ENCODE results near the gene USP51.
"Not testable (repeated sequence)": the region's sequence is repeated elsewhere in the genome, so short reads cannot be mapped to it uniquely, and the experiment has no call there.

The USP51 gene

GRCh38 chrX:55480390-55481062 lies 9.1 kb downstream of the USP51 start:
- in situ Hi-C loops (cut with HindIII; ENCODE audit: low pct_ligation_motif_present, low pct_unique_long_range_greater_than_20kb, low sequenced_read_pairs): no loop called here

DNA sequence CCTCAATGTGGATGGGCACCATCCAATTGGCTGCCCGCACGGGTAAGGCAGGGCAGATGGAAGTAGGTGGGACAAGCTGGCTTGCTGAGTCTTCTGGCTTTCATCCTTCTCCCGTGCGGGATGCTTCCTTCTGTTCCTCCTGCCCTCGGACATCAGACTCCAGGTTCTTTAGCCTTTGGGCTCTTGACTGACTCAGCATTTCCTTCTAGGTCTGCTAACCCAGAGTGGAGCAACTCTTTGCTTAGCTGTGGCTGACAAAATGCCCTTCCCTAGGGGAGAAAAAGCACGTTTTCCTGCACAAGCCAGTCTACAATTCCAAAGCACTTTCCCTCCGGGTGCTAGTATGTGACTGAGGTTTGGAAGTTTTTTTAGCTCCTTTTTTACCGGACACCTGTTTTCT lies 9.7 kb downstream of the USP51 start:
- DNase-seq; in situ Hi-C loops (cut with HindIII; ENCODE audit: low pct_ligation_motif_present, low pct_unique_long_range_greater_than_20kb, low sequenced_read_pairs): not testable (repeated sequence)

More at GRCh38 chrX:55480390-55481062, 9.1 kb downstream of the USP51 start:
- no peak for DNase-seq

- in situ Hi-C loops (cut with HindIII; ENCODE audit: low pct_ligation_motif_present, low pct_unique_long_range_greater_than_20kb, low sequenced_read_pairs); DNase-seq: not testable (repeated sequence)
Observed at GRCh38 chrX:55465791-55466190, 23.9 kb downstream of the USP51 start.

DNA sequence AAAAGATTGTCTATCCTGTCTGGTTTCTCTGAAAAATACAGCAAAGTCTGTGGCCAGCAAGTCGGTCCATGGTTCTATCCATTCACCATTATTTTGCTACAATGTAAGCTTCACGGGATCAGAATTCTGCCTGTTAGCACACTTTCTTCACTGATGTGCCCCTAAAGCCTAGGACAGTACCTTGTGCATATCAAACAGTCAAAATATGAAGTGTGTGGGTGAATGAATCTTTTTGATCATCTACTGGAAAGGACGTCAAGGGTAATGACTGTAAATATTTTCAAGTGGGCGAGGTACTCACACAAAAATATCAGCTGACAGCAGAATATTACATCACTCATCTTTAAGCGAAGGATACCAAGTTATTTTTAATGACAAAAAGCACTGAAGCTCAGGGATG lies 24.5 kb downstream of the USP51 start:
- in situ Hi-C loops (cut with HindIII; ENCODE audit: low pct_ligation_motif_present, low pct_unique_long_range_greater_than_20kb, low sequenced_read_pairs); DNase-seq: not testable (repeated sequence)

GRCh38 chrX:55464050-55464449 lies 25.6 kb downstream of the USP51 start:
- DNase-seq; in situ Hi-C loops (cut with HindIII; ENCODE audit: low pct_ligation_motif_present, low pct_unique_long_range_greater_than_20kb, low sequenced_read_pairs): not testable (repeated sequence)

DNA sequence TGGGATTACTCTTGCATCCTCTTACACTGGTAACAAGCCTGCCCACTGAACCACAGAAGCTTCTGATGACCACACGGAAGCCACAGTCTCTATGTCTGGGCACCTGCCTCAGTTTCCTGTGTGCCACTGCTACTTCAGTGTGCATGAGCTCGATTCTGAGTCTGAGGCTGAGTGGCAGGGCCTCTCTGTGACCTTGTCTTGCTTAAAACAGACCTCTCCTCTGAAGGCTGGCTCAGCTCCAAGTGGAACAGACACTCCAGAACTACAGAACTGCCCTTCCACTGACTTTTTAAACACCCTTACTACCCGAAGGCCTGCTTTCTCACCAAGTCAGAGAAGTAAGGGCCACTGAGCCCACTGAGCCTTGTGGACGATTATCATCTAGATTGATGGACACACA lies 29.7 kb downstream of the USP51 start:
- DNase-seq; in situ Hi-C loops (cut with HindIII; ENCODE audit: low pct_ligation_motif_present, low pct_unique_long_range_greater_than_20kb, low sequenced_read_pairs): not testable (repeated sequence)

DNA sequence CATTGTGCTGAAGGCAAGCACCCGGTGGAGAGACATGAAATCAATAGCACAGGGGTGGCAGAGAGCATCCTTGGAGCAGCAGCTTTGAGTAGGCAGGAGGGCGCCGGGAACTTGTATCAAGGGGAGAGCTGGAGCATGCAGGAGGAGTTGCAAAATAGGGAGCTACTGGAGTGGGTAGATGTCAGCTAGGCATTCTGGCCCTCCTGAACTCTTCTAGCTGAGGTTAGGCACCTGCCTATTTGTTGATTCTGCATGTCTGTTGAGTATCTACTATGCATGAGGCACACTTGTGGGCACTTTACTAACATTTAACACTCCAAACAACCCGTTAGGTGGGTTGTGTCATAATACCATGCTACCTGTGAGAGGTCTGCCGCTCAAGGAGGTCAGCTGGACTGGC lies 30.2 kb downstream of the USP51 start:
- in situ Hi-C loops (cut with HindIII; ENCODE audit: low pct_ligation_motif_present, low pct_unique_long_range_greater_than_20kb, low sequenced_read_pairs): not testable (repeated sequence)

GRCh38 chrX:55455708-55456107 lies 33.9 kb downstream of the USP51 start:
- DNase-seq; in situ Hi-C loops (cut with HindIII; ENCODE audit: low pct_ligation_motif_present, low pct_unique_long_range_greater_than_20kb, low sequenced_read_pairs): not testable (repeated sequence)

More for the DNA sequence above, 30.2 kb downstream of the USP51 start:
- not testable (repeated sequence) for DNase-seq

- in situ Hi-C loops (cut with HindIII; ENCODE audit: low pct_ligation_motif_present, low pct_unique_long_range_greater_than_20kb, low sequenced_read_pairs): no loop called here
- DNase-seq: no peak
Observed at GRCh38 chrX:55452833-55453124, 36.9 kb downstream of the USP51 start.

DNA sequence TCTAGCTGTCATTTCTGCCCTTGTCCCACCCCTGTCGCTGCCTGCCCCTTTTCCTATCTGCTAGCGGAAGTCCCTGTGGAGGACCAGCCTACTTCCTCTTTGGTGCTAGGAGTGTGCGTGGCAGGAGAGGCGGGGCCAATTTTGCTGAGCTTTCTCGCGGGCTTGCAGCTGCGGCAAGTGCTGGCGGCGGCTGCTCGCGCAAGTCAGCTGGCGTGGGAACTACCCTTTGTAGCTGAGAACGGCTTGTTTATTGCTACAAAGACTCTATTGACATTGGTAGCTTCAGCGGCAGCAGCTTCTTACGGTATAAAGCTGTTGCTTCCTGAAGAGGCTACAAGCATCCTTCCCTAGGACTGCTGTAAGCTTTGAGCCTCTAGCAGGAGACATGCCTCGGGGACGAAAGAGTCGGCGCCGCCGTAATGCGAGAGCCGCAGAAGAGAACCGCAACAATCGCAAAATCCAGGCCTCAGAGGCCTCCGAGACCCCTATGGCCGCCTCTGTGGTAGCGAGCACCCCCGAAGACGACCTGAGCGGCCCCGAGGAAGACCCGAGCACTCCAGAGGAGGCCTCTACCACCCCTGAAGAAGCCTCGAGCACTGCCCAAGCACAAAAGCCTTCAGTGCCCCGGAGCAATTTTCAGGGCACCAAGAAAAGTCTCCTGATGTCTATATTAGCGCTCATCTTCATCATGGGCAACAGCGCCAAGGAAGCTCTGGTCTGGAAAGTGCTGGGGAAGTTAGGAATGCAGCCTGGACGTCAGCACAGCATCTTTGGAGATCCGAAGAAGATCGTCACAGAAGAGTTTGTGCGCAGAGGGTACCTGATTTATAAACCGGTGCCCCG lies 37.4 kb downstream of the USP51 start, which contains the start of gene MAGEH1:
Gene MAGEH1, plus strand, starts transcription at position 138 of the 843 bp plus-strand sequence. Its CDS starts 248 bp downstream, at position 386.
- peak; percentile 54 for DNase-seq
- in situ Hi-C loops (cut with HindIII; ENCODE audit: low pct_ligation_motif_present, low pct_unique_long_range_greater_than_20kb, low sequenced_read_pairs): no loop called here

DNA sequence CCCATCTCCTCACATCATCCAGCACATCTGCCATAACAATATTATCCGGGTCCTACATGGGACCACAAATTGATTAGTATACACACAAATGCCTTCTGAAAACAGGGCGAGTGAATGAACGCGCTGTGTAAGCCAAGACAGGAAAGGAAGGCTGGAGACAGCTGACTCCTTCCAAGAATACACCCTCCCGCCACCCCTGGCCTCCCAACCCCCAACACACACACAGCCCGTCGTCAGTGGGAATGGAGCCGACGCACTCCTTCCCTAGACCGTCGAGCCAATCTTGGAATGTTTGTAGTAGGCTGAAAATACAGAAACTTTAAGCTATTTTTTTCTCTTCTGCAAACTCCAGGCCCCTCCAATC lies 38.0 kb downstream of the USP51 start:
- in situ Hi-C loops (cut with HindIII; ENCODE audit: low pct_ligation_motif_present, low pct_unique_long_range_greater_than_20kb, low sequenced_read_pairs): no loop called here
- DNase-seq: no peak

- DNase-seq: no peak
- in situ Hi-C loops (cut with HindIII; ENCODE audit: low pct_ligation_motif_present, low pct_unique_long_range_greater_than_20kb, low sequenced_read_pairs): no loop called here
Observed at GRCh38 chrX:55451141-55451540, 38.5 kb downstream of the USP51 start.

GRCh38 chrX:55450259-55450658 lies 39.4 kb downstream of the USP51 start:
- no peak for DNase-seq
- in situ Hi-C loops (cut with HindIII; ENCODE audit: low pct_ligation_motif_present, low pct_unique_long_range_greater_than_20kb, low sequenced_read_pairs): no loop called here

GRCh38 chrX:55443468-55443867 lies 46.2 kb downstream of the USP51 start:
- in situ Hi-C loops (cut with HindIII; ENCODE audit: low pct_ligation_motif_present, low pct_unique_long_range_greater_than_20kb, low sequenced_read_pairs); DNase-seq: not testable (repeated sequence)

All from ACHN (cell line).